Measurements from ENCODE around the gene RBM14.
"Not testable (repeated sequence)": the region's sequence is repeated elsewhere in the genome, so short reads cannot be mapped to it uniquely, and the experiment has no call there.

RBM14 gene

GRCh38 chr11:66616379-66617154 is at the start of gene RBM14:
Gene RBM14, plus strand, starts transcription at chr11:66616630. Its CDS starts 91 bp downstream, at chr11:66616721.
- peak; percentile 99 for DNase-seq (ENCODE audit: low spot score)

DNA sequence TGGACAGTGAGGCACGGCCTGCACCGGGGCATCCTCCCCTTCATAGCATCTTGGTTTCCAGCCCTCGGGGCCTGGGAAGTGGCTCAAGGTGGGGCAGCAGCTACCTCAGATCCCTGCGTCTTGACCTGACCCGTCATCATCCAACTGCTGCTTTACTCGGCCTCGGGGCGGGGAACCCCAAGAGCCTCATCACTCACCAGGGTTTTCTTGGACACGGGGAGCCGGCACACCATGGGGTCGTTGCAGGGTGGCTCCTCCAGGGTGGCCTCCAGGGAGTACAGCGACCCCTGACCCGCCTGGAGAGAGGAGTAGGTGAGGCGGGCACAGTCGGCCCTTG is 48.7 kb upstream of the RBM14 start:
- DNase-seq (ENCODE audit: low spot score), result no peak

GRCh38 chr11:66568124-66568916 is 48.1 kb upstream of the RBM14 start, which contains the start of gene CTSF:
Gene CTSF, minus strand, starts transcription at chr11:66568606. Its CDS starts 120 bp downstream, at chr11:66568486.
- DNase-seq (ENCODE audit: low spot score), result no peak

DNA sequence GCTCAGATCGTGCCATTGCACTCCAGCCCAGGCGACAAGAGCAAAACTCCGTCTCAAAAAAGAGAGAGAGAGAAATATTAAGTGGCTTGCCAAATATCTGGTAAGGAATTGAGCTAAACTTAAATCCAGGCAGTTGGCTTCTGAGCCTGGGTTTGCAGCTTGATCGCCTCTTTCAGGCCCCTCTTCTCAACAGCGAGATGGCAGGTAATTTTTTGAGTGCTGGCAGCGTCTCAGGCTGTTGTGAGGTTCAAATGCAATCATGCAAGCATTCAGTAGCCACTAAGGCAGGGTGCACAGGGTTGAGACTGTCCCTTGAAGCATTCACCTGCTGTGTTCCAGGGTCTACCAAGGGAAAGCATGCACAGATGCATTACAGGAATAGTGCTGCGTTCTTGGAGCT is 47.4 kb upstream of the RBM14 start:
- no peak for DNase-seq (ENCODE audit: low spot score)

- no peak for DNase-seq (ENCODE audit: low spot score)
These were observed 46.2 kb upstream of the RBM14 start for GRCh38 chr11:66570079-66570849.

- DNase-seq (ENCODE audit: low spot score), result no peak
These were observed 45.6 kb upstream of the RBM14 start for GRCh38 chr11:66570850-66571180.

- peak; percentile 63 for DNase-seq (ENCODE audit: low spot score)
These were observed 37.3 kb upstream of the RBM14 start for GRCh38 chr11:66579017-66579606.

DNA sequence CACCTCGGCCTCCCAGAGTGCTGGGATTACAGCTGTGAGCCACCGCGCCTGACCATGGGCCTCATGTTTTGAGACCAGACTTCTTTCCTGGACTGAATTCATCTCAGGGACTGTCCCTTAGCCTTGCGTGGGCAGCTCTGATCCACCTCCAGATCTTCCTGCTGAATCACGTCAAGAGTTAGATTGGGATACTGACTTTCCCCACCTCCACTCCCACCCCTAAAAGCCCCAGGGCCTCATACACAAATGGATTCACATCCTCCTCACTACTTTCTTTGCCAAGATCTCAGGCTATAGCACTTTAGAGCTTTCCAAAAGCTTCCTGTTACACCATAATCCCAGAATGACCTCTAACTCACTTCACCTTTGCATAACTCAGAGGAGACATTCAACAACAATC is 35.6 kb upstream of the RBM14 start:
- DNase-seq (ENCODE audit: low spot score), result no peak

DNA sequence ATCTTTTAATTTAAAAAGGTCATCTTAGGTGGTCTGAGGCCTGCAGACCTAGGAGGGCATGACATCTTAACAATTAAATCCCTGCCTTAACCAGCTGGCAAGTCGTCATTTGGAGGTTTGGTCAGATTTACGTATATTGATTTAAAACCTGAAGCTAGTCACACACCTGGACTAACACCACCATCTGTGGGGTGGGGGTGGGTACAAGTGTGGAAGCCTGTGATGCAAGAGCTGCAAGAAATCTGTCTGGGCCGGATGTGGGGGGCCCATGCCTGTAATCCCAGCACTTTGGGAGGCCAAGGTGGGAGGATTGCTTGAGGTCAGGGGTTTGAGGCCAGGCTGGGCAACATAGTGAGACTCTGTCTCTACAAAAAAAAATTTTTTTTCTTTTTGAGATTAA is 35.2 kb upstream of the RBM14 start:
- DNase-seq (ENCODE audit: low spot score), result no peak

GRCh38 chr11:66582565-66583147 is 33.8 kb upstream of the RBM14 start:
- not testable (repeated sequence) for DNase-seq (ENCODE audit: low spot score)

- DNase-seq (ENCODE audit: low spot score), result not testable (repeated sequence)
These were observed 31.0 kb upstream of the RBM14 start for GRCh38 chr11:66585447-66585846.

GRCh38 chr11:66586136-66586535 is 30.3 kb upstream of the RBM14 start:
- no peak for DNase-seq (ENCODE audit: low spot score)

- not testable (repeated sequence) for DNase-seq (ENCODE audit: low spot score)
These were observed 27.1 kb upstream of the RBM14 start for GRCh38 chr11:66589315-66589714.

DNA sequence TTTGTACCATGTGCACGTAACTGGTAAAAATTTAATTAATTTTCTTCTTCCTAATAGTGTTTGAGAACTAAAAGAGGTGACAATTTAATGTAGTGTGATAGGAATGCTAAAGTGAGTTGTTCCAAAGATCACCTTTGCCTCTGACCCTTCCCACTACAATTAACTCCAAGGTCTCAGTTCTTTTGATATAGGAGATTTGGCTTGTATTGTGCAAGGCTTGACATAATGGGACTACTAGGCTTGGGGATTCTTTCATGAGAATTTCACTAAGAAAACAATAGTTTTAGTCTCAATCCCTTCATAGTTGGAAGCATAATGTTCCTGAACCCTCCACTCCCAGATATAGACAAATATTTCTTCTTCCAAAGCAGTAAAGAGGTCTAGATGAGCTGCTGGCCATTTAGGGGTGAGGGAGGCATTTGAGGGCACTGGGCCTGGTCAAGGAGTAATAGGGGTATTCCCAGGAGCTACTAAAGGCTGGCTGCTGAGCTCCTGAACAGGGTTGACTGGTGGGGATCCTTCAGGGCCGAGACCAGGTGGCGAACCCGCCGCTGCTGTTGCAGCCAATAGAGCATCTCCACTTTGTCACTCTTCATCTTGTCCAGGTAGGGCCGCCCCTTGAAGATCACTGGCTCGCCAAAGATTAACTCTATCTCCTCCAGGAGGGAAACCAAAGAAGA is 26.3 kb upstream of the RBM14 start:
- no peak for DNase-seq (ENCODE audit: low spot score)

DNA sequence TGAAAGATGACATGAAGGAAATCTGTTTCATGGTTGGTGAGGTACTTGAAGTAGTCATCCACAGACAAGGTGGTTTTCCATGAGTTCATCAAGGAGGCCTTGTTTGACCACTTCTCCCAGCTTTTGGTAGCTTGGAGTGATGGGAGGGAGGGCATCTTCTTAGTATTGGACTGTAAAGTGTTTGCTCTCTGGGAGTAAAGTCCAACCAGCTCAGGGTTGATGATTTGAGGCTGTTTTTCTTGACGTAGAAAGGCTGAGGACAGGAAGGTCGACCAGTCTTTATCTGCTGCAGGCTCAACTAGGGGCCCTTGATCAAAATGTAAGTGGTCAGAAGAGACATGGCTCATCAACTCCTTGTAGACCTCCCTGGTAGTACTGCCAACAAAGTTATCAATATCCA is 25.3 kb upstream of the RBM14 start:
- no peak for DNase-seq (ENCODE audit: low spot score)

GRCh38 chr11:66592457-66593302 is 23.8 kb upstream of the RBM14 start, which contains the start of the genes CCDC87 and CCS:
Gene CCDC87, minus strand, starts transcription at chr11:66593063. Its CDS starts 48 bp downstream, at chr11:66593015.
Gene CCS, plus strand, starts transcription at chr11:66593185. Its CDS starts 77 bp downstream, at chr11:66593262.
- DNase-seq (ENCODE audit: low spot score), result peak; percentile 98

GRCh38 chr11:66593303-66593635 is 23.2 kb upstream of the RBM14 start:
- no peak for DNase-seq (ENCODE audit: low spot score)

DNA sequence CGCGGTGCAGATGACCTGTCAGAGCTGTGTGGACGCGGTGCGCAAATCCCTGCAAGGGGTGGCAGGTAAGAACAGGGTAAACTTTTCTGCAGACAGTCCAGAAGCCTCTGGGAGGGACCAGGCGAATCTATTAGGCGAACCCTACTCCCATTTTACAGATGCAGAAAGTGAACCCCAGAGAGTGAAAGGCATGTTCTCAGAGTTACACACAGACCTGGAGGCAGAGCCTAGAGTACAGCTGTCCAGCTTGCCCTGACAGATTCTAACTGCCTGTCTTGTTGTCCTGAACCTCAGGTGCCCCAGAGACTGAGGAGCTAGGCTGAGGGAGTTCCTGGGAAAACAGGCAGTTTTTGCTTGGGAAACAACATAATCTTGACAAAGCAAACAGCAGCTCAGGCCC is 22.8 kb upstream of the RBM14 start:
- DNase-seq (ENCODE audit: low spot score), result no peak

- DNase-seq (ENCODE audit: low spot score), result no peak
These were observed 21.1 kb upstream of the RBM14 start for GRCh38 chr11:66595245-66595904.

GRCh38 chr11:66598993-66599392 is 17.4 kb upstream of the RBM14 start:
- DNase-seq (ENCODE audit: low spot score), result no peak

All from NAMALWA (cell line).